Colon (tissue), 2 donors: Measurements from ENCODE around the gene CCR1.
"Not testable (repeated sequence)": the region's sequence is repeated elsewhere in the genome, so short reads cannot be mapped to it uniquely, and the experiment has no call there.

Experiments
- FAIRE-seq: peaks from 2 replicates; lab custom pipeline; 2012; peaks lifted over from hg19 to GRCh38; lab: Jason Lieb, UNC
- donor health status: control.
- donor health status: control.

The CCR1 gene

DNA sequence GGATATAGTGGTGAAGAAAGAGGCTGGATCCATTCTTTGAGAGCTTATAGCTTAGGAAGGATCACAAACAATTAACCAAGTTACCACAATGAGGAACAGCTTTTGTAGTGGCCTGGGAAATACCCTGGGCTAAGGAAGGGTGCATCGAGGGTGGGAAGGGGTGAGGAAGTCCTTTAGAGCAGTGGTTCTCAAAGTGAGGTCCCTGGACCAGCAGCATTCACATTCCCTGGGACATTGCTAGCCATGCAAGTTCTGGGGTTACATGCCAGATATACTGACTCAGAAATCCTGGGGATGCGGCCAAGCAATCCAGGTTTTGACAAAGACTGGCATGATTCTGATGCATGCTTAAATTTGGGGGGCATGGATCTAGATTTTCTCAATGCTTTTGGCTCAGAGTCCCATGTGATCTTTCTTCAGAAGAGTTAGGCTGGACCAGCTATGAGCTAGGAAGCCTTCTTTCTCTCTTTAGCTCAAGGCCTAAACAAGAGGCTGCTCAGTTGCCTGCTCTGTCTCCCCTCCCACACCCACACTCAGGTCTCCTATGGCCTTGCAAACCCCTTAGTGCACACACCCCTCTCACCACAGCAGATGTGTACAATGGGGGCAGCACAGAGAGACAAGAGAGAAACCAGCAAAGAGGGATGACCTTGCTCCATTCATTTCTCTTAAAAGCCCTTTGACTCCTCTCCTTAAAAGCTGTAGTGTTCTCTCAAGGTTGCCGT, 1.8 kb upstream of the CCR1 start:
- no peak for FAIRE-seq

DNA sequence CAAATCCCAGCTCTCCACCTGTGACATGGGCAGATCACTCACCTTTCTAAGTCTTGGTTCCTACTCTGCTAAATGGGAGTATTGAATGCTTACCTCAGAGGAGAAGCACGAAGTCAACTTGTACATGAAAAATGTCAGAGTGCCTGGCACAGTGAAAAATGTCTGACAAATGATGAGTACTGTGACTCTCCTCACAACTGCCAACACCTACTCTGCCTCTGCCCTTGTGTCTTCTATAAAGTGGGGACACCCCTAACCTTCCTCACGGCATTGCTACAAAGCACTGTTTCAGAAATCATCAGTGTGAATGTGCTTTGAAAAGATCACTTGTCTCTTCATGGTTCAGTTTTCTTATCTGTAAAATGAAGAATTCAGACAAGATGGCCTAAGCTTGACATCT, 940 bp upstream of the CCR1 start:
- FAIRE-seq: no peak

DNA sequence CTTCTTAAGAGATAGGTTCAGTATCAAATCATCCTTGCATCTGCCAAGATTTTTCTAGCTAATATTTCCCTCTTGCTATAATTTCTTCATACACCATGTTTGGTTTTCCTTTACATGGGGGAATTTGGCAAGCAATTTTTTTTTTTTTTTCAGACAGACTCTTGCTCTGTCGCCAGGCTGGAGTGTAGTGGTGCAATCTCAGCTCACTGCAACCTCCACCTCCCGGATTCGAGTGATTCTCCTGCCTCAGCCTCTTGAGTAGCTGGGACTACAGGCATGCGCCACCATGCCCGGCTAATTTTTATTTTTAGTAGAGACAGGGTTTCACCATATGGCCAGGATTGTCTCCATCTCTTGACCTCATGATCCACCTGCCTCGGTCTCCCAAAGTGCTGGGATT, 599 bp downstream of the CCR1 start:
- FAIRE-seq: not testable (repeated sequence)

- FAIRE-seq: no peak
Measured at GRCh38 chr3:46206282-46207015, 1.7 kb downstream of the CCR1 start.

DNA sequence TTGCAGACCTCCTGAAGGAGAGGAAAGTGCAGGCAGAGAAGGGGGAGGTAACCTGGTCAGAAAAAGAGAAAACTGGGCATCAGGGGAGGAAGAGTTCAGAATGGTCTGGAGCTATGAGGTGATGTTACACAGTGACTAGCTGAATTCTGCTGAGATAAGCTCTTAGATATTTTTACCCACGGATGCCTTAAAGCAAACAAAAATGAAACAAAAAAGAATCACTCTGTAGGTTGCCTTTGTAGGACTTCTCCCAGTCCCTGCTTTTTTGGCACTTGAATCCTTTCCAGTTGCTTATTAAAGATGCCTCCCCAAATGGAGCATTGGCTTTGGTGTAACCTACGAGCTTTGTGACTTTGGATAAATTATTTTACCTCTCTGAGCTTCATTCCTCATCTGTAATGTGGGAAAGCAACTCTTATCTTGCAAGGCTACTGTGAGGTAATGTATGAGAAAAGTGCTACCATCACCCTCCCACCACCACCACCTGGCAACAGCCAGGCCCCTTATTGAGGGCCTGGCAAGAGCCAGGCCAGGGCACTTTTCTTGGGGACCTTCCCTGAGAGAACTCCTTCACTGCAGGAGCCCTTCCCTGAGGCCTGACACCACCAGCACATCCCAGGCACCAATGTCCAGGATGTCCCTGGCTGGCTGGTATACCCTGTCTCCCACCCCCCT, 2.7 kb downstream of the CCR1 start:
- no peak for FAIRE-seq

DNA sequence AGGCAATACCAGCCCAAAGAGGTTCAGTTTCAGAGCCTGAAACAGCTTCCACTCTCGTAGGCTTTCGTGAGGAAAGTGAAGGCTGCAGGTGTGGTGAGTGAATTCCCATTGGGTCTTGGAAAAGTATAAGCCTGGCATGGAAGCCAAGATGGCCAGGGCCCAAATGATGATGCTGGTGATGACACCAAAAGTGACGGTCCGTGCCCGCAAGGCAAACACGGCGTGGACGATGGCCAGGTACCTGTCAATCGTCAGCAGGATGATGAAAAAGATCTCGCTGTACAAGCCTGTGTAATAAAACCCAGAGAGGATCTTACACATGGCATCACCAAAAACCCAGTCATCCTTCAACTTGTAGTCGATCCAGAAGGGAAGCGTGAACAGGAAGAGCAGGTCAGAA, 4.4 kb downstream of the CCR1 start:
- no peak for FAIRE-seq

GRCh38 chr3:46202535-46202934, 5.6 kb downstream of the CCR1 start:
- FAIRE-seq: no peak

DNA sequence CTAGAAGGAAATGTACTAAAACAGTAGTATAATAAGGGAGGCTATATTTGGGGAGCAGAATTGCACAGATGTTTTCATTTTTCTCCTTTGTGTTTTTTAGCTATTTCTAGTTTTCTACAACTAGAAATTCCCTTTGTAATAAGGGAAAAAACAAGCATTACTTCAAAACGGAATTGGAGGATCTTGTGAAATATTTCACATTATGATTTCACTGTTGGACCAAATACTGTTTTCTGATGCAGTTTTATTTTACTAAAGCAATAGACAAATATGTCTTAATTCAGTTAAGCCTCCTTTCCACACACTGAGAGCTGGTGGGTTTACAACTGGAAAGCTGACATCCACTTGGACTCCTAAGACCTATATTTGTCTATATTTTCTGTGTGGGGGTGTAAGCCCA, 7.3 kb downstream of the CCR1 start:
- no peak for FAIRE-seq

- no peak for FAIRE-seq
Measured at GRCh38 chr3:46200211-46200610, 7.9 kb downstream of the CCR1 start.

- FAIRE-seq: no peak
Measured at GRCh38 chr3:46196261-46196957, 11.7 kb downstream of the CCR1 start.

GRCh38 chr3:46194868-46195553, 13.1 kb downstream of the CCR1 start:
- FAIRE-seq: no peak

DNA sequence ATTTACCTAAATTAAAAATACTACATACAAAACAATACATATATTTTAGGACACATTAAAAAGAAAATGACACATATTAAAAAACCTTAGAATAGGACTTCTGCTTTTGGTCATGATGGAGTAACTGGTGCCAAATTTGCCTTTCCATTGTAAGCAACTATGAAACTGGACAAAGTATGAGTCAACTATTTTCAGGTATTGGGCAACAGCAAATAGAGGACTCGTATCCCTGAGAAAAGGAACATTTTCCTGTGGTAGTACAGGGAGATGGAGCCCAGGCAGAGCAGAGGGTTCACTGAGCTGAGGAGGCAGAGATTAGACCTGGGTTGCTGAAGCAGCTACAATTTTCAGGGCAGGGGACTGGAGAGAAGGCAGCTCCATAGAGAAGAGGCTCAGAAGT, 14.7 kb downstream of the CCR1 start:
- no peak for FAIRE-seq

GRCh38 chr3:46192939-46193338, 15.2 kb downstream of the CCR1 start:
- FAIRE-seq: no peak

DNA sequence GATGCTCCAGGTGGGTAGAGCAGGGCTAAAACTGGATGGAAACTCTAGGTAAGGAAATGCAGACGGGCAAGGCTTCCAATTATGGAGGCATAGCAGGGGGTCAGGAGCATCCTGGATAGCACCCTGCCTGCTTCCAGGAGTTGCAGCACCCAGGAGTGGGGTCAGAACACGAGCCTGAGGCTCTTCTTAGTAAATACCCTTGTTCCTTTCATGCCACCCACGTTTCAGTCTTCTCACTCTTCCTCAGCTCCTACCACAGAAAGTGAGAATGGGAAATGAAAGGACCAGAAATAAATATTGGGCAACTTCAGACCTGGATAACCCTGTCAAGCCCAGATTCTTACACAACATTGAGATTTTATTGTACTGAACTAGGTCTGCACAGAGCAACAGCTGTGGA, 16.4 kb downstream of the CCR1 start:
- FAIRE-seq: no peak

- no peak for FAIRE-seq
Measured at GRCh38 chr3:46188708-46189107, 19.4 kb downstream of the CCR1 start.

- no peak for FAIRE-seq
Measured at GRCh38 chr3:46187876-46188275, 20.2 kb downstream of the CCR1 start.

DNA sequence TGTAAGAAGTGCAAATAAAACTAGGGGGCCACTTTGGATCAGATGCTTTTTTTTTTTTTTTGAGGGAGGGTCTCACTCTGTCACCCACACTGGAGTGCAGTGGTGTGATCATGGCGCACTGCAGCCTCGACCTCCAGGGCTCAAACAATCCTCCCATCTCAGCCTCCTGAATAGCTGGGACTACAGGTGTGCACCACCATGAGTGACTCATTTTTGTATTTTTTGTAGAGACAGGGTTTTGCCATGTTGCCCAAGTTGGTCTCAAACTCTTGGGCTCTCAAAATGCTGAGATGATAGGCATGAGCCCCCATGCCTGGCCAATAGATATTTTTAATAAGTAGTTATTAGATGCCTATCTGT, 20.8 kb downstream of the CCR1 start:
- no peak for FAIRE-seq

- FAIRE-seq: no peak
Measured at GRCh38 chr3:46186471-46187340, 21.4 kb downstream of the CCR1 start.

GRCh38 chr3:46184469-46184868, 23.6 kb downstream of the CCR1 start:
- FAIRE-seq: no peak

DNA sequence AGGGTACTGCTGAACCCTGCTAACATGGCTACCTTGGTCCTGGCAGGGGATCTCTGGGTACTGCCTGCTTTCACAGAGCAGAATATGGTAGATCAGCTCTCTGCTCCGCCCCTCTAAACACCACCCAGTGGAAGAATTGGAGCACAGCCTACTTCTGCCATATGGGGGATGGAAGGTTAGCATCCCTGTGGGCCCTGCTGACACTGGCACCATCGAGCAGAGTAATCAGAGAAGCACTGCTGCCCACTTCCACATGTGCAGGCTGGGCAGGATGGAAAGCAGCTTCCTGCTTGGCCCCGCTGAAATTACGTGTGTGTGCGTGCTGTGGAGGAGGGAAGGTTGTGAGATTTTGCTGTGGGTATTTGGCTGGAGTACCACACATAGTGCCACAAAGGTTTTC, 24.8 kb downstream of the CCR1 start:
- no peak for FAIRE-seq
